HG03095 (cell line): Measurements from ENCODE around the gene CATSPERB.
"Not testable (repeated sequence)": the region's sequence is repeated elsewhere in the genome, so short reads cannot be mapped to it uniquely, and the experiment has no call there.

ENCODE experiments used
- ATAC-seq: cut with Tn5 transposase; IDR thresholded peaks from one replicate; pipeline ENCODE4 v1.9.1; 2021; ENCODE audit warnings: moderate library complexity; ENCODE audit not compliant: unreplicated experiment

Gene CATSPERB

DNA sequence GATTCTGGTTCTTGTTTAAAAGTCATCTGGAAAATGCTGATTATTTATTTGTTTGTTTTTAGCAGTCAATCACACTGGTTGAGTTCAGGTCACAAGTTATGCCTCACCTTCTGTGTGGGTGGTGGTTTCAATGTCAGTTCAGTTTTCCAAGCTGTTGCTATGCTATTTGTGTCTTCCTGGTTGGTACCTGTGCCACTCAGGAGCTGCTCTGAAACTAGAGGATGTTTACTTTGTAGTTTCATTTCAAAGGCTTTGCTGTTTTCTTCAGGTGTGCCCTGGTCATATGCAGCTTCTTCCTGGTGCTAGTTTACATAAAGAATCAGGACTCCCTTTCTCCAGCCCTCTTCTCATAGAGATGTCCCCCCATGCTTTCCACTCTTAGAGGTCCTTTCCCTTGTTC lies 146.0 kb downstream of the CATSPERB start:
- no peak for ATAC-seq

DNA sequence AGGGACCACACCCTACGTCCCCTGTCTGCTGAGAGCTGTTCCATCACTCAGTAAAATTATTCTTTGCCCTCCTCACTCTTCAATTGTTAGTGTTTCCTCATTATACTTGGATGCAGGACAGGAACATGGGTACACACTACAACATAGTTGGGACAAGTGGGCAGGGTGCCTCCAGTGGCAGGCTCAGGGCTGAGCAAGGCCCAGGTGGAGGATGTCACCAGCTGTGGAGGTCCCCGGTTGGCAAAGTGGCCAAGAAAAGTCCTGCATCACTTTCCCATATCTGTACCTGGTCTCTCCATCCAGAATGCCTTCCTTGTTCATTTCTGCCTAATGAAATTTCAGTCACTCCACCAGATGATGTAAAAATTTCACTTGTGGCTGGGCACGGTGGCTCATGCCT lies 149.1 kb downstream of the CATSPERB start:
- no peak for ATAC-seq

DNA sequence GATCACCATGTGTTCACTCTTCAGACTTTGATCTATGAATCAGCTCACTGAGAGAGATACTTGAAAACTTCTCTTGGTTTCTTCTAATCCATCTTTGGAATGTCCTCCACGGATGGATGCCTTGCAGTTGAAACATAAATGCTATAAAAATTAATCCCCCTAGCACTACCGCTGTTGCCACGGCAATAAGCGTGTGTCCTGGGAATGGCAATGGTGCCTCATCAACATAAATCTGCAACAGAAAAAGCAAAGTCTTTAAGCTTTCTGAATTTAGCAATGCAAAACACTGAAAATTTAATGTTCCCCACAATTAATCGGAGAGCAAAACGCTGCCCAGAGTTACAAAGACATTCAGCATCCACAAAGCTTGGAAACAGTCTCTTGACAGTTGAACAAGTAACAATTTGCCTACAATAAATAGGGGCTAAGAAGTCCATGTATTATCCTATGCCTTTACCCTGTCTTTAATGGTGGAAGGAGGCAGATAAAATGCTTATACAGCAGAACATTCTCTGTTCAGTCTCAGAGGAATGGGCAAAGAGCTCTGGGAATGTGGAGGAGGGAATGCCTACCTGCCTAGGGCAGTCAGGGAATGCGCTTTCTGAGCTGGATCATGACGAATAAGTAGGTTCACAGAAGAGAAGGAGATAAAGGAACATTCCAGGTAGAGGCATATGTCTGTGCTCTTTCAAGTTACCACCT lies 150.9 kb downstream of the CATSPERB start:
- no peak for ATAC-seq

DNA sequence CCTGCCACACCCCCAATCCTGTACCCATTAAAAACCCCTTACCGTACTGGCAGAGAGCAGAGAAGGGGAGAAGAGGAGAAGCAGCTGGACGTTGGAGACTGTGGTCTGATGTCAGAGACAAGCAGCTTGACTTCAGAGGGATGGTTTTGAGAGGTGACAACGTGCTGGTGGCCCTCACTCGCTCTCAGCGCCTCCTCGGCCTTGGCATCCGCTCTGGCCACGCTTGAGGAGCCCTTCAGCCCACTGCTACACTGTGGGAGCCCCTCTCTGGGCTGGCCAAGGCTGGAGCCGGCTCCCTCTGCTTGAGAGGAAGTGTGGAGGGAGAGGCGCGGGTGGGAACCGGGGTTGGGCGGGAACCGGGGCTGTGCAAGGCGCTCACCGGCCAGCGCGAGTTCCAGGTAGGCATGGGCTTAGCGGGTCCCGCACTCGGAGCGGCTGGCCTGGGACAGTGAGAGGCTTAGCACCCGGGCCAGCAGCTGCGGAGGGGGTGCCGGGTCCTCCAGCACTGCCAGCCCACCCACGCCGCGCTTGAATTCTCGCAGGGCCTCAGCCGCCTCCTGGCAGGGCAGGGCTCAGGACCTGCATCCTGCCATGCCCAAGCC lies 154.2 kb downstream of the CATSPERB start:
- no peak for ATAC-seq

- no peak for ATAC-seq
Measured at GRCh38 chr14:91575469-91576208, 156.2 kb downstream of the CATSPERB start.

- ATAC-seq = no peak
Measured at GRCh38 chr14:91573894-91574837, 157.7 kb downstream of the CATSPERB start.

DNA sequence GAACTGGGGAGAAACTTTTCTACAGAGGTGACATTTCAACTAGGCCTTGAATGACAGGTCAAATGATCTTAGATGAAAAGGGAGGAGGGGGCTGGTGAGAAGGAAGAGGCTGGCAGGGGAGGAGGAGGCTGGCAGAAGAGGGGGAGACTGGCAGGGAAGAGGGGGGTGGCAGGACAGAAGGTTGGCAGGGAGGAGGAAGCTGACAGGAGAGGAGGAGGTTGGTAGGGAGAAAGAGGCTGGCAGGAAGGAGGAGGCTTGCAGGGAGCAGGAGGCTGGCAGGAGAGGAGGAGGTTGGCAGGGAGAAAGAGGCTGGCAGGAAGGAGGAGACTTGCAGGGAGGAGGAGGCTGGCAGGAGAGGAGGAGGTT lies 158.4 kb downstream of the CATSPERB start:
- ATAC-seq = no peak

DNA sequence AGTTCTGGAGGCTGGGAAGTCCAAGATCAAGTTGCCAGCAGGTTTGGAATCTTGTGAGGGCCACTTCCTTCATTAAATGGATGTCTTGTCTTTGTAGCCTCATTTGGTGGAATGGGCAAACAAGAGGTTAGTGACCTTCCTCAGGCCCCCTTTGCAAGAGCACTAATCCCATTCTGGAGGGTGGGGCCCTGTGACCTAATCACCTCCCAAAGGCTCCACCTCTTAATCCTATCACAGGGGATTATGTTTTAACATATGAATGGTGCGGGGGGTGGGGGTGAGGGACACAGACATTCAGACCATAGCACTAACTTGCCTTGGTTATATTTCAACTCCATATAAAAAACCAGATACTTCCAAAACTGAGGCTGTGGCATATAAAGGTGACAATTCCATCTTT lies 161.9 kb downstream of the CATSPERB start:
- no peak for ATAC-seq

DNA sequence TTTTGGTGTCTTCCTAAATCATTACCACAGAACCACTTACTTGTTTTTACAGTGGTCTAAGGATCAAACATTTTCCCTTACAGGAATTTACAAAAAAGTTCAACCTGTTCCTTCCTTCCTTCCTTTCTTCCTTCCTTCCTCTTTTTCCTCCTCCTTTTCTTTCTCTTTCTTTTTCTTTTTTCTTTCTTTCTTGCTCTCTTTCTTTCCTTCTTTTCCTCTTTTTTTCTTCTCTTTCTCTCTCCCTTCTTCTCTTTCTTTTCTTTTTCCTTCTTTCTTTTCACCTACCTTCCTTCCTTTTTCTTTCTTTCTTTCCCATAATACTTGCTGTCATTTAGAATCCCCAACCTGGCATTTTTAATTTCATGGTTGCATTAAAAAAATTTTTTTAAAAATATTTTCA lies 162.6 kb downstream of the CATSPERB start:
- no peak for ATAC-seq

GRCh38 chr14:91568626-91569025 lies 163.3 kb downstream of the CATSPERB start:
- no peak for ATAC-seq

GRCh38 chr14:91567827-91568226 lies 164.1 kb downstream of the CATSPERB start:
- not testable (repeated sequence) for ATAC-seq

DNA sequence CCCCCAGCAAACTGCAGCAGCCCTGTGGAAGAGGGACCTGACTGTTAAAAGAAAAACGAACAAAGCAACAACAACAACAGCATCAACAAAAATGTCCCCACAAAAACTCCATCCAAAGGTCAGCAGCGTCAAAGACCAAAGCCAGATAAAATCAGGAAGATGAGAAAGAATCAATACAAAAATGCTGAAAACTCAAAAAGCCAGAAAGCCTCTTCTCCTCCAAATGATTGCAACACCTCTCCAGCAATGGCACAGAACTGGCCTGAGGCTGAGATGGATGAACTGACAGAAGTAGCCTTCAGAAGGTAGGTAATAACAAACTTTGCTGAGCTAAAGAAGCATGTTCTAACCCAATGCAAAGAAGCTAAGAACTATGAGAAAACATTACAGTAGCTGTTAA lies 176.4 kb downstream of the CATSPERB start:
- ATAC-seq = no peak

DNA sequence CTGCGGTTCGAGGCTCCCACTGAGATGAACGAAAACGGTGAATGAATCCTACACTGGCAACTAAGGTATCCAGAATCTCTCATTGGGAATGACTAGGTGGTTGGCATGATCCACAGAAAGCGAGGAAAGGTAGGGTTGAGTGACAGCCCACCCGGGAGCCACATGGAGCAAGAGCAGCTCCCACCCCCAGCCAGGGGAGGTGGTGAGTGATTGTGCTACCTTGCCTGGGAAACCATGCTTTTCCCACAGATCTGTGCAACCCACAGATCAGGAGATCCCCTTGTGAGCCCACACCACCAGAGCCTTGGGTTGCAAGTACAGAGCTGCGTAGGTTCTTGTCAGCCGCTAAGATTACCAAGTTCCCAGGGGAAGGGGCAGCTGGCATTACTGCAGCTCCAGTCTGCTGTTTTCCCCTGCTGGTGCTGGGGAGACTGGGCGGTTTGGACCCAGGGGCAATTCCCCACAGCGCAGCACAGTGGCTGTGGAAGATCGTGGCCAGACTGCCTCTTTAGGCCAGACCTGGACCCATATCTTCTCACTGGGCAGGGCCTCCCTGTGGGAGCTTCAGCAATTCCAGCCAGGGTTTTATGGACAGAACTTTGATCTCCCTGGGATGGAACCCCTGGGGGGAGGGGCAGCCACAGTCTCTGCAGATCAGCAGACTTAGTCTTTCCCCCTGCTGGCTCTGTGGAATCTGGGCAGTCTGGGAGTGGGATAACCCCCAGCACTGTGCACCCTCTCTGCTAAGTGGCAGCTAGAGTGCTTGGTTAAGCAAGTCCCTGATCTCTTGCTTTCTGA lies 177.2 kb downstream of the CATSPERB start:
- no peak for ATAC-seq

DNA sequence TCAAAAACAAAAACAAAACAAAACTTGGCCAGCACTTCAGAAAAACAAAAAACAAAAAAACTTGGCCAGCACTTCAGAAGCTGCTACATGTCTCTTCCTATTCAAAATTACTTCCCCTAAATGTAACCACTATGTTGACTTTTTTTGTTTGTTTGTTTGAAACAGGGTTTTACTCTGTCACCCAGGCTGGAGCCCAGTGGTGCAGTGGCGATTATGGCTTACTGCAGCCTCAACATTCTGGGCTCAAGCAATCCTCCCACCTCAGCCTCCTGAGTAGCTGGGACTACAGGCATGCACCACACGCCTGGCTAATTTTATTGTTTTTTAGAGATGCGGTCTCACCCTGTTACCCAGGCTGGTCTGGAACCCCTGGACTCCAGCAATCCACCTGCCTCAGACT lies 183.8 kb downstream of the CATSPERB start:
- no peak for ATAC-seq

DNA sequence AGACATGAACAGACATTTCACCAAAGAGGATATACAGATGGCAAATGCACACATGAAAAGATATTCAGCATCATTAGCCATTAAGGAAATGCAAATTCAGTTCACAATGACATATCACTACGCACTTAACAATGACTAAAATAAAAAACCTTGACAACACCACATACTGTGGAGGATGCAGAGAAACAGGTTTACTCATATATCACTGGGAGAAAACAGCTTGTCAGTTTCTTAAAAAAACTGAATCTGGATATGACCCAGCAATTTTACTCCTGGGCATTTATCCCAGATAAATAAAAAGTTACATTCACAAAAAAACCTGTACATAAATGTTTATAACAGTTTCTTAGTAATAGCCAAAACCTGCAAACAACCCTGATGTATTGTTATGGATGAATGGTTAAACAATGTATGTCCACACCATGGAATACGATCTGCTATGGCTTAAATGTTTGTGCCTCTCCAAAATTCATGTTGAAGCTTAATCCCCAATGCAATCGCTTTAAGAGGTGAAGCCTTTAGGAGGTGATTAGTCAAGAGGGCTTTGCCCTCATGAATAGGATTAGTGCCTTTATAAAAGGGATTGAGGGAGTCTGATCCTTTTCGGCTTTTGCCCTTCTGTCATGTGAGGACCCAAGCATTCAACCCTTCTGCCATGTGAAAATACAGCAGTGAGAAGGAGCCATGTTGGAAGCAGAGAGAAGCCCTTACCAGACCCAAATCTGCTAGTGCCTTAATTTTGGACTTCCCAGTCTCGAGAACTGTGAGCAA lies 185.8 kb downstream of the CATSPERB start:
- ATAC-seq = no peak

DNA sequence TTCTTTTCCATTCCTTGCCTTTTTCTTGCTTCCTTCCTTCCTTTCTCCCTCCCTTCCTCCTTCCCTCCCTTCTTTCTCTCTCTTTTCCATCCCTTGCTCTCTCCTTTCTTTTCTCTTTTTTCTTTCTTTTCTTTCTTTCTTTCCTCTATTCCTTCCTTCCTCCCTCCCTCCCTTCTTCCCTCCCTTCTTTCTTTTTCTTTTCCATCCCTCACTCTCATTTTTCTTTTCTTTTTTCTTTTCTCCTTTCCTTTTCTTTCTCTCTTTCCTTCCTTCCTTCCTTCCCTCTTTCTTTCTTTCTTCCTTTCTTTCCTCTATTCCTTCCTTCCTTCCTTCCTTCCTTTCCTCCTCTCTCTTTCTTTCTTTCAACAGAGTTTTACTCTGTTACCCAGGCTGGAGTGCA lies 186.7 kb downstream of the CATSPERB start:
- no peak for ATAC-seq

DNA sequence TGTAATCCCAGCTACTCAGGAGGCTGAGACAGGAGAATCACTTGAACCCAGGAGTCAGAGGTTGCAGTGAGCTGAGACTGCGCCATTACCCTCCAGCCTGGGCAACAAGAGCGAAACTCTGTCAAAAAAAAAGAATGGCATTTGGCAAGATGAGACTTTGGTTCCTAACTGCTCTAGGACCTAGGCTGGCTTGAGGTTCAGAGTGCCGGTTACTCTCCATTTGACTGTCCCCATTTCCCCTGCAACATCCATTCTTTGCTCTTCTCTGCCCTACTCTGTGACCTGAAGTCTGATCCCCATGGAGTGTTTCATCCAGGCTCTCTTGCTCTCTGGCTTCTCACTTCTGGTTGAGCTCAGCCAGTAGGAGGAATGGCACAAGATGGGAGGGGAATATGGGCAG lies 195.6 kb downstream of the CATSPERB start:
- no peak for ATAC-seq

GRCh38 chr14:91534059-91534458 lies 197.8 kb downstream of the CATSPERB start:
- not testable (repeated sequence) for ATAC-seq

DNA sequence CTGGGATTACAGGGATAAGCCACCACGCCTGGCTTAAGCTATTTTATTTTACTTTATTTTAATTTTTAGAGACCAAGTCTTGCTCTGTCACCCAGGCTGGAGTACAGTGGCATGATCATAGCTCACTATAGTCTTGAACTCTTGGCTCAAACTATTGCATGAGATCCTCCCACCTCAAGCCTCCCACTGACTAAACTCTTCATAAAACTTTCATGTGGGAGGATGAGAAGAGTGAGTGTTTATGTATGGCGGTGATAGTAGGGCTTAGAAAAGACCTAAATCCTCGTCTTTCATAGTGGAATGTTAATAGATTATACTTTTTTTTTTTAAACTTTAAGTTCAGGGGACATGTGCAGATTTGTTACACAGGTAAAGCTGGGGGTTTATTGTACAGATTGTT lies 198.3 kb downstream of the CATSPERB start:
- ATAC-seq = no peak
